Smooth muscle cell (in vitro differentiated cells): ENCODE results near the gene SEC63. TPM values are rescaled to one million over a fixed set of nuclear protein-coding genes. Genes with fewer than 3 reads are reported as not detected.

Source experiments
- DNase-seq: peaks from one replicate; lab custom pipeline; 2025; ENCODE audit not compliant: unreplicated experiment; lab: John Stamatoyannopoulos, UW
- H2AFZ ChIP-seq: fragments of 200-600 bp; sonication (generic); 2 replicates; pipeline ENCODE4 v1.6.0; 2016; ENCODE audit warnings: antibody characterized with exemption, low read depth, mild to moderate bottlenecking
- H3F3A ChIP-seq: fragments of 200-600 bp; sonication (generic); 2 replicates; pipeline ENCODE4 v1.6.0; 2017; ENCODE audit warnings: antibody characterized with exemption, low read depth
- H3K27ac ChIP-seq: fragments of 200-600 bp; sonication (generic); 2 replicates; pipeline ENCODE4 v1.5.1; 2016; ENCODE audit warnings: low read depth, mild to moderate bottlenecking
- H3K27me3 ChIP-seq: fragments of 200-600 bp; sonication (generic); 2 replicates; pipeline ENCODE4 v1.6.1; 2016; ENCODE audit warnings: low read depth, mild to moderate bottlenecking
- H3K36me3 ChIP-seq: fragments of 200-600 bp; sonication (generic); 2 replicates; pipeline ENCODE4 v1.5.1; 2016; ENCODE audit warnings: low read depth
- H3K4me1 ChIP-seq: fragments of 200-600 bp; sonication (generic); 2 replicates; pipeline ENCODE4 v1.5.1; 2016; ENCODE audit warnings: low read depth
- H3K4me2 ChIP-seq: fragments of 200-600 bp; sonication (generic); 2 replicates; pipeline ENCODE4 v1.6.0; 2016; ENCODE audit warnings: mild to moderate bottlenecking
- H3K4me3 ChIP-seq: fragments of 200-600 bp; sonication (generic); 2 replicates; pipeline ENCODE4 v1.5.1; 2016; ENCODE audit warnings: mild to moderate bottlenecking
- H3K79me2 ChIP-seq: fragments of 200-600 bp; sonication (generic); 2 replicates; pipeline ENCODE4 v1.6.0; 2016; ENCODE audit warnings: low read depth, mild to moderate bottlenecking
- H3K9ac ChIP-seq: fragments of 200-600 bp; sonication (generic); 2 replicates; pipeline ENCODE4 v1.6.0; 2016; ENCODE audit warnings: low read depth
- H3K9me3 ChIP-seq: fragments of 200-600 bp; sonication (generic); replicated peaks from 2 replicates; pipeline ENCODE4 v1.5.1; 2016; ENCODE audit warnings: low read depth
- H4K20me1 ChIP-seq: fragments of 200-600 bp; sonication (generic); 2 replicates; pipeline ENCODE4 v1.6.0; 2016; ENCODE audit warnings: low read depth
- CTCF ChIP-seq: fragments of 200-600 bp; sonication (generic); IDR thresholded peaks from 2 replicates; pipeline ENCODE4 v1.5.1; 2017; ENCODE audit warnings: borderline replicate concordance, mild to moderate bottlenecking, antibody characterized with exemption; ENCODE audit not compliant: insufficient read depth, poor library complexity, severe bottlenecking
- WGBS: methylation state at CpG from one replicate; pipeline ENCODE4 v1.1.7; 2016; ENCODE audit warnings: low lambda C conversion rate; 5-methylcytosine and 5-hydroxymethylcytosine counted together
- polyA plus RNA-seq: library from polyadenylated mRNA; unstranded; fragments of >200 nt; fragmentation: Nextera tagmentation; extraction: Ambion mirVana; gene quantifications from 2 replicates; pipeline ENCODE4 v1.2.1, GENCODE V29; 2016
- total RNA-seq: library from RNA; depleted of rRNA; stranded (reverse); fragments of >200 nt; gene quantifications from 2 replicates; pipeline ENCODE4 v1.2.3, GENCODE V29; 2014

Gene SEC63
- total and polyA plus RNA-seq, 2 experiments from 2014 or later: 67.0 to 95.1 TPM

- no peaks in the 10 kb centered on the region for H3K79me2 ChIP-seq
- no peaks in the 10 kb centered on the region for H3F3A ChIP-seq
- no peak for DNase-seq
- H2AFZ ChIP-seq: no peak overlapping the region
- WGBS: 43% methylated on average over 5 of the region's 5 CpGs
- no peaks in the 10 kb centered on the region for H3K4me1 ChIP-seq
- no peaks in the 10 kb centered on the region for H3K27me3 ChIP-seq
- no peaks in the 10 kb centered on the region for H3K36me3 ChIP-seq
- H3K9ac ChIP-seq: no peak overlapping the region
- no peak for TF ChIP-seq CTCF
- H4K20me1 ChIP-seq: no peaks in the 10 kb centered on the region
- H3K9me3 ChIP-seq: no peaks in the 10 kb centered on the region
- H3K27ac ChIP-seq: no peak overlapping the region
- no peak overlapping the region for H3K4me3 ChIP-seq
- H3K4me2 ChIP-seq: no peak overlapping the region
These were observed 116.7 kb downstream of the SEC63 start for GRCh38 chr6:107841275-107841670.

DNA sequence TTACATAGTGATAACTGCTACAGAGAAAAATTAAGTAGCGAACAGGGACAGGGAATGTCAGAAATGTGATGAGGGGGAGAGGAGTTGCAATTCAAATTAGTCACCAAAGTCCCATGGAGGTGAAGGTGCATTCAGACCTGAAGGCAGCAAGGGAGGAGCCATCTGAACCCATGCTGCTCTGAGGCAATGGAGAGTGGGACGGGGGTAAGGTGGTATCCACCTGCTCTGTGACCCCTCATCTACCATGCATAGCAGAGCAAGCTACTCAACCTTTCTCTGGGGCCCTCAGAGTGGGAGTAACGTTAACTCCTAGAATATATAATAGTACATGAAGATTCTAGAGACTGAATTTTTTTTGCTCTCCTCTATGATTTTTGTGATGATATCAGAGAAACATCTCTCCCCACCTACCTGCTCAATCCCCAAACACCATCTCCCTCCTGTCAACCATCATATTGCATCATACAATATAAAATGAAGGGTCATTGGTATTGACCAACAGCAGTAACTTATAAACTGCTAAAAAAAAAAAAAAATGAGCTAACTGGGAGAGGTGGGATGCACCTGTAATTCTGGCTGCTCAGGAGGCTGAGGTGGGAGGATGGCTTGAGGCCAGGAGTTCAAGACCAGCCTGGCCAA, 117.3 kb downstream of the SEC63 start:
- Histone ChIP-seq H3K4me3 (no peak overlapping the region), H3K27me3 (no peaks in the 10 kb centered on the region), H3K27ac (no peak overlapping the region), H4K20me1 (no peaks in the 10 kb centered on the region), H3K9me3 (no peaks in the 10 kb centered on the region), H3F3A (no peaks in the 10 kb centered on the region), H3K4me1 (no peaks in the 10 kb centered on the region), H3K4me2 (no peak overlapping the region), H3K9ac (no peak overlapping the region), H3K36me3 (no peaks in the 10 kb centered on the region), H3K79me2 (no peaks in the 10 kb centered on the region), H2AFZ (no peak overlapping the region)
- no peak for DNase-seq
- no peak for TF ChIP-seq CTCF
- WGBS: 72% methylated on average over 3 of the region's 3 CpGs

DNA sequence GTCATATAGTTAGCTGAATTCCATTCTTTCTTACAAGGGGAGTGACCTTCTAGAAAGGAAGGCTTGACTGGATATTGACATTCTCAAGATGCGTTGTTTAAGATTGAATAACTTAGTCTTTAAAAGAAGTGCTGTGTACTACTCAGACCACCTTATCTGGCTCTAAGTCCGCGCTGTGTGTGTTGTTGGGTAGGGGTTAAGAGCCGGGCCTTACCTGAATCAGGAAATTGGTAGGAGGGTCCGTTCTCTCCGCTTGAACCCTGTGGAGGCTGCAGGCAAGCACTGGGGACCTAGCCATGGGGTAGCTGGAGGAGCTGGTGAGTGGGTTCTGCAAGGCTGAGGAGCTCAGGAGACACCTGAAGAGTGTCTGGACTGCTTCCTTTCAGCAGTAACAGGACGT, 124.9 kb downstream of the SEC63 start:
- no peaks in the 10 kb centered on the region for H3F3A ChIP-seq
- WGBS: 89% methylated on average over 7 of the region's 7 CpGs
- no peak overlapping the region for H3K27ac ChIP-seq
- TF ChIP-seq CTCF: no peak
- H3K27me3 ChIP-seq: no peaks in the 10 kb centered on the region
- no peak overlapping the region for H3K9ac ChIP-seq
- no peak for DNase-seq
- no peaks in the 10 kb centered on the region for H3K79me2 ChIP-seq
- H4K20me1 ChIP-seq: no peaks in the 10 kb centered on the region
- no peak overlapping the region for H3K4me3 ChIP-seq
- H3K36me3 ChIP-seq: no peaks in the 10 kb centered on the region
- H3K4me2 ChIP-seq: no peak overlapping the region
- H2AFZ ChIP-seq: no peak overlapping the region
- H3K9me3 ChIP-seq: no peaks in the 10 kb centered on the region
- no peaks in the 10 kb centered on the region for H3K4me1 ChIP-seq
